Measurements from ENCODE around the gene SHD.
A peak's percentile ranks its signal among the peaks of the same experiment; 100 is the strongest.

Gene SHD

GRCh38 chr19:4297901-4298809 is 19.1 kb downstream of the SHD start:
- DNase-seq (ENCODE audit: low read depth in 4 of 4, low spot score in 1 of 4), result peak in 1 of 4 experiments; percentile 18

GRCh38 chr19:4298810-4299550 is 19.9 kb downstream of the SHD start:
- no peak for DNase-seq (ENCODE audit: low read depth in 4 of 4, low spot score in 1 of 4)

- no peak for DNase-seq (ENCODE audit: low read depth in 4 of 4, low spot score in 1 of 4)
Measured at GRCh38 chr19:4300589-4300988, 21.5 kb downstream of the SHD start.

GRCh38 chr19:4301590-4302242 is 22.6 kb downstream of the SHD start:
- DNase-seq (ENCODE audit: low read depth in 4 of 4, low spot score in 1 of 4), result no peak

GRCh38 chr19:4302243-4302640 is 23.2 kb downstream of the SHD start, which contains the start of gene TMIGD2:
Gene TMIGD2 (minus strand): TSS chr19:4302389. CDS start chr19:4302385, 4 bp downstream.
- DNase-seq (ENCODE audit: low read depth in 4 of 4, low spot score in 1 of 4), result no peak

- no peak for DNase-seq (ENCODE audit: low read depth in 4 of 4, low spot score in 1 of 4)
Measured at GRCh38 chr19:4303819-4304537, 24.9 kb downstream of the SHD start.

- DNase-seq (ENCODE audit: low read depth in 4 of 4, low spot score in 1 of 4), result peak; percentile 45 to 79 (median 62)
Measured at GRCh38 chr19:4304538-4305256, 25.6 kb downstream of the SHD start, which contains the start of gene FSD1. Gene FSD1 (plus strand): TSS chr19:4304598. CDS start chr19:4304747, 149 bp downstream.

- DNase-seq (ENCODE audit: low read depth in 4 of 4, low spot score in 1 of 4), result no peak
Measured at GRCh38 chr19:4305257-4305612, 26.2 kb downstream of the SHD start.

- no peak for DNase-seq (ENCODE audit: low read depth in 4 of 4, low spot score in 1 of 4)
Measured at GRCh38 chr19:4305659-4306058, 26.6 kb downstream of the SHD start.

GRCh38 chr19:4310247-4311121 is 31.4 kb downstream of the SHD start:
- no peak for DNase-seq (ENCODE audit: low read depth in 4 of 4, low spot score in 1 of 4)

- DNase-seq (ENCODE audit: low read depth in 4 of 4, low spot score in 1 of 4), result no peak
Measured at GRCh38 chr19:4313847-4314490, 34.9 kb downstream of the SHD start.

- no peak for DNase-seq (ENCODE audit: low read depth in 4 of 4, low spot score in 1 of 4)
Measured at GRCh38 chr19:4316956-4317355, 37.9 kb downstream of the SHD start.

GRCh38 chr19:4318460-4318859 is 39.4 kb downstream of the SHD start:
- no peak for DNase-seq (ENCODE audit: low read depth in 4 of 4, low spot score in 1 of 4)

GRCh38 chr19:4319067-4319718 is 40.1 kb downstream of the SHD start:
- no peak for DNase-seq (ENCODE audit: low read depth in 4 of 4, low spot score in 1 of 4)

GRCh38 chr19:4320419-4320818 is 41.4 kb downstream of the SHD start:
- DNase-seq (ENCODE audit: low read depth in 4 of 4, low spot score in 1 of 4), result no peak

- no peak for DNase-seq (ENCODE audit: low read depth in 4 of 4, low spot score in 1 of 4)
Measured at GRCh38 chr19:4322942-4323665, 44.0 kb downstream of the SHD start.

- DNase-seq (ENCODE audit: low read depth in 4 of 4, low spot score in 1 of 4), result no peak
Measured at GRCh38 chr19:4323692-4324091, 44.6 kb downstream of the SHD start.

- DNase-seq (ENCODE audit: low read depth in 4 of 4, low spot score in 1 of 4), result no peak
Measured at GRCh38 chr19:4324228-4324627, 45.2 kb downstream of the SHD start.

All from stimulated activated CD4-positive, alpha-beta T cell treated with anti-CD3 and anti-CD28 coated beads, Interleukin-1b, Interleukin-23, amount 100 ng/mL, for 24 hours (primary cell).